Neural cell (in vitro differentiated cells): ENCODE results near the gene SELENON. TPM values are rescaled to one million over a fixed set of nuclear protein-coding genes. Genes with fewer than 3 reads are reported as not detected.

Source experiments
- H2AFZ ChIP-seq: fragments of 200-600, 300-800 bp; sonication (generic), shearing (Covaris generic); 2 replicates; pipeline ENCODE4 v1.6.0; 2014; ENCODE audit warnings: low read depth, mild to moderate bottlenecking, antibody characterized with exemption, low read length, moderate library complexity
- H3F3A ChIP-seq: fragments of 200-600 bp; shearing (Covaris generic); 2 replicates; pipeline ENCODE4 v1.6.1; 2016; ENCODE audit warnings: mild to moderate bottlenecking, moderate library complexity, mixed read lengths, antibody characterized with exemption, low read length; ENCODE audit not compliant: insufficient read depth, poor library complexity, severe bottlenecking
- H3K27ac ChIP-seq: fragments of 200-600, 300-800 bp; sonication (generic), shearing (Covaris generic); 2 replicates; pipeline ENCODE4 v1.5.1; 2014; ENCODE audit warnings: mild to moderate bottlenecking, low read length, moderate library complexity
- H3K27me3 ChIP-seq: fragments of 300-800, 200-600 bp; sonication (generic), shearing (Covaris generic); 2 replicates; pipeline ENCODE4 v1.6.0; 2014; ENCODE audit warnings: mild to moderate bottlenecking, low read depth, low read length, moderate library complexity; ENCODE audit not compliant: insufficient read depth
- H3K36me3 ChIP-seq: fragments of 300-800, 200-600 bp; sonication (generic), shearing (Covaris generic); 2 replicates; pipeline ENCODE4 v1.5.1; 2014; ENCODE audit warnings: mild to moderate bottlenecking, antibody characterized with exemption, low read length, moderate library complexity; ENCODE audit not compliant: insufficient read depth
- H3K4me2 ChIP-seq: fragments of 300-800, 200-600 bp; sonication (generic), shearing (Covaris generic); 2 replicates; pipeline ENCODE4 v1.6.0; 2014; ENCODE audit warnings: mild to moderate bottlenecking, low read length
- H3K4me3 ChIP-seq: fragments of 300-800, 200-600 bp; sonication (generic), shearing (Covaris generic); 2 replicates; pipeline ENCODE4 v1.5.1; 2014; ENCODE audit warnings: mild to moderate bottlenecking, low read length, moderate library complexity
- H3K79me2 ChIP-seq: fragments of 200-600 bp; shearing (Covaris generic); replicated peaks from 2 replicates; pipeline ENCODE4 v1.6.0; 2014; ENCODE audit warnings: mild to moderate bottlenecking, low read length, moderate library complexity; ENCODE audit not compliant: insufficient read depth
- H3K9ac ChIP-seq: fragments of 300-800, 200-600 bp; sonication (generic), shearing (Covaris generic); 2 replicates; pipeline ENCODE4 v1.6.1; 2016; ENCODE audit warnings: mild to moderate bottlenecking, low read length, mixed read lengths
- H3K9me2 ChIP-seq: fragments of 200-600 bp; shearing (Covaris generic); 2 replicates; pipeline ENCODE4 v1.6.1; 2016; ENCODE audit warnings: mild to moderate bottlenecking, low read length, mixed read lengths; ENCODE audit not compliant: insufficient read depth
- H3K9me3 ChIP-seq: fragments of 200-600, 300-800 bp; sonication (generic), shearing (Covaris generic); 2 replicates; pipeline ENCODE4 v1.6.1; 2016; ENCODE audit warnings: mild to moderate bottlenecking, mixed run types, low read length, moderate library complexity, mixed read lengths
- H4K20me1 ChIP-seq: fragments of 200-600 bp; shearing (Covaris generic); 2 replicates; pipeline ENCODE4 v1.6.1; 2016; ENCODE audit warnings: mild to moderate bottlenecking, mixed run types; ENCODE audit not compliant: insufficient read depth
- EP300 ChIP-seq: fragments of 450-650 bp; conservative IDR thresholded peaks from 2 replicates; pipeline ENCODE4 v1.6.1; 2014; ENCODE audit warnings: antibody characterized with exemption, mild to moderate bottlenecking, moderate library complexity; ENCODE audit not compliant: poor library complexity, severe bottlenecking
- MXI1 ChIP-seq: fragments of 450-650 bp; conservative IDR thresholded peaks from 2 replicates; pipeline ENCODE4 v1.6.1; 2014; ENCODE audit warnings: antibody characterized with exemption, mild to moderate bottlenecking; ENCODE audit not compliant: poor library complexity, severe bottlenecking
- POLR2AphosphoS5 ChIP-seq: IDR thresholded peaks from 2 replicates; pipeline ENCODE4 v1.6.1; 2012
- RAD21 ChIP-seq: fragments of 450-650 bp; conservative IDR thresholded peaks from 2 replicates; pipeline ENCODE4 v1.6.1; 2014; ENCODE audit warnings: antibody characterized with exemption, mild to moderate bottlenecking, moderate library complexity
- SMC3 ChIP-seq: fragments of 450-650 bp; conservative IDR thresholded peaks from 2 replicates; pipeline ENCODE4 v1.6.1; 2014; ENCODE audit warnings: antibody characterized with exemption, mild to moderate bottlenecking, moderate library complexity; ENCODE audit not compliant: poor library complexity
- TAF1 ChIP-seq: IDR thresholded peaks from 2 replicates; pipeline ENCODE4 v1.6.1; 2012; ENCODE audit warnings: low read depth
- polyA plus RNA-seq: library from polyadenylated mRNA; depleted of rRNA; stranded (reverse); fragments of >200 nt; gene quantifications from 2 replicates; pipeline ENCODE4 v1.2.3, GENCODE V29; 2014
- TF ChIP-seq, protein P1 (sequence below): IDR thresholded peaks from 2 replicates; pipeline ENCODE4 v1.6.1; 2012; ENCODE audit warnings: borderline replicate concordance
- TF ChIP-seq, protein P2 (sequence below): fragments of 450-650 bp; IDR thresholded peaks from 2 replicates; pipeline ENCODE4 v1.5.1; 2014; ENCODE audit warnings: antibody characterized with exemption, mild to moderate bottlenecking, moderate library complexity; ENCODE audit not compliant: poor library complexity, severe bottlenecking

Gene SELENON
- polyA plus RNA-seq, 1 donor from 2014 or later = 6.5 TPM

DNA sequence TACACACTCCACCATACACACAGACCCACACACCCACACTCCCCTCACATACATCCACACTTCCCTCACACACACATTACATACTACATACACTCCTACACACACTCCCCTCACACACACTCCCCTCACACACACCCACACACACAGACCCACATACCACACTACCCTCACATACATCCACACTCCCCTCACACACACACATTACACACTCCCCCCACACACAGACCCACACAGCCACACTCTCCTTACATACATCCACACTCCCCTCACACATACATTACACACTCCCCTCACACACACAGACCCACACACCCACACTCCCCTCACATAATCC lies 32.6 kb upstream of the SELENON start:
- no peaks in the 10 kb centered on the region for H3K27me3 ChIP-seq
- H3F3A ChIP-seq = no peaks in the 10 kb centered on the region
- H3K4me3 ChIP-seq = no peak overlapping the region
- H3K9me3 ChIP-seq = no peaks in the 10 kb centered on the region
- H3K27ac ChIP-seq = no peak overlapping the region
- H2AFZ ChIP-seq = no peak overlapping the region
- H3K9ac ChIP-seq = no peak overlapping the region
- H4K20me1 ChIP-seq = no peaks in the 10 kb centered on the region
- H3K4me2 ChIP-seq = no peak overlapping the region
- no peaks in the 10 kb centered on the region for H3K36me3 ChIP-seq
- H3K79me2 ChIP-seq = no peaks in the 10 kb centered on the region
- TF ChIP-seq, protein P1, sequence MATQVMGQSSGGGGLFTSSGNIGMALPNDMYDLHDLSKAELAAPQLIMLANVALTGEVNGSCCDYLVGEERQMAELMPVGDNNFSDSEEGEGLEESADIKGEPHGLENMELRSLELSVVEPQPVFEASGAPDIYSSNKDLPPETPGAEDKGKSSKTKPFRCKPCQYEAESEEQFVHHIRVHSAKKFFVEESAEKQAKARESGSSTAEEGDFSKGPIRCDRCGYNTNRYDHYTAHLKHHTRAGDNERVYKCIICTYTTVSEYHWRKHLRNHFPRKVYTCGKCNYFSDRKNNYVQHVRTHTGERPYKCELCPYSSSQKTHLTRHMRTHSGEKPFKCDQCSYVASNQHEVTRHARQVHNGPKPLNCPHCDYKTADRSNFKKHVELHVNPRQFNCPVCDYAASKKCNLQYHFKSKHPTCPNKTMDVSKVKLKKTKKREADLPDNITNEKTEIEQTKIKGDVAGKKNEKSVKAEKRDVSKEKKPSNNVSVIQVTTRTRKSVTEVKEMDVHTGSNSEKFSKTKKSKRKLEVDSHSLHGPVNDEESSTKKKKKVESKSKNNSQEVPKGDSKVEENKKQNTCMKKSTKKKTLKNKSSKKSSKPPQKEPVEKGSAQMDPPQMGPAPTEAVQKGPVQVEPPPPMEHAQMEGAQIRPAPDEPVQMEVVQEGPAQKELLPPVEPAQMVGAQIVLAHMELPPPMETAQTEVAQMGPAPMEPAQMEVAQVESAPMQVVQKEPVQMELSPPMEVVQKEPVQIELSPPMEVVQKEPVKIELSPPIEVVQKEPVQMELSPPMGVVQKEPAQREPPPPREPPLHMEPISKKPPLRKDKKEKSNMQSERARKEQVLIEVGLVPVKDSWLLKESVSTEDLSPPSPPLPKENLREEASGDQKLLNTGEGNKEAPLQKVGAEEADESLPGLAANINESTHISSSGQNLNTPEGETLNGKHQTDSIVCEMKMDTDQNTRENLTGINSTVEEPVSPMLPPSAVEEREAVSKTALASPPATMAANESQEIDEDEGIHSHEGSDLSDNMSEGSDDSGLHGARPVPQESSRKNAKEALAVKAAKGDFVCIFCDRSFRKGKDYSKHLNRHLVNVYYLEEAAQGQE = no peak
- TF ChIP-seq, protein P2, sequence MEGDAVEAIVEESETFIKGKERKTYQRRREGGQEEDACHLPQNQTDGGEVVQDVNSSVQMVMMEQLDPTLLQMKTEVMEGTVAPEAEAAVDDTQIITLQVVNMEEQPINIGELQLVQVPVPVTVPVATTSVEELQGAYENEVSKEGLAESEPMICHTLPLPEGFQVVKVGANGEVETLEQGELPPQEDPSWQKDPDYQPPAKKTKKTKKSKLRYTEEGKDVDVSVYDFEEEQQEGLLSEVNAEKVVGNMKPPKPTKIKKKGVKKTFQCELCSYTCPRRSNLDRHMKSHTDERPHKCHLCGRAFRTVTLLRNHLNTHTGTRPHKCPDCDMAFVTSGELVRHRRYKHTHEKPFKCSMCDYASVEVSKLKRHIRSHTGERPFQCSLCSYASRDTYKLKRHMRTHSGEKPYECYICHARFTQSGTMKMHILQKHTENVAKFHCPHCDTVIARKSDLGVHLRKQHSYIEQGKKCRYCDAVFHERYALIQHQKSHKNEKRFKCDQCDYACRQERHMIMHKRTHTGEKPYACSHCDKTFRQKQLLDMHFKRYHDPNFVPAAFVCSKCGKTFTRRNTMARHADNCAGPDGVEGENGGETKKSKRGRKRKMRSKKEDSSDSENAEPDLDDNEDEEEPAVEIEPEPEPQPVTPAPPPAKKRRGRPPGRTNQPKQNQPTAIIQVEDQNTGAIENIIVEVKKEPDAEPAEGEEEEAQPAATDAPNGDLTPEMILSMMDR = no peak
- TF ChIP-seq MXI1 = no peak
- no peaks in the 10 kb centered on the region for H3K9me2 ChIP-seq

DNA sequence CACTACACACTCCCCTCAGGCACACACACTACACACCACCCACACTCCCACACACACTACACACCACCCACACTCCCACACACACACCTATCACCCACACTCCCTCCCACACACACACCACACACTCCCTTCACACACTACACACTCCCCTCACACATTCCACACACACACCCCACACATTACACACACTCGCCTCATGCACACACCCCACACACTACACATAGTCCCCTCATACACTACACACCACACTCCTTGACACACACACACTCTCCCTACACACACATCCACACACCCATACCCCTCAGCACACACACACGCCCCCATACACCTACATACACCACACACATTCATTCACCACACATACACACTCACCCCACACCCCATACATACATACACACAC lies 31.0 kb upstream of the SELENON start:
- Histone ChIP-seq H3K27ac (no peak overlapping the region), H3K4me3 (no peak overlapping the region), H3K36me3 (no peaks in the 10 kb centered on the region), H3K9me2 (no peaks in the 10 kb centered on the region), H4K20me1 (no peaks in the 10 kb centered on the region), H3K4me2 (no peak overlapping the region), H3K27me3 (no peaks in the 10 kb centered on the region), H3K79me2 (no peaks in the 10 kb centered on the region), H3F3A (no peaks in the 10 kb centered on the region), H3K9ac (no peak overlapping the region), H2AFZ (no peak overlapping the region), H3K9me3 (no peaks in the 10 kb centered on the region)
- TF ChIP-seq RAD21 (no peak), POLR2AphosphoS5 (no peak), EP300 (no peak), TAF1 (no peak), SMC3 (no peak), MXI1 (no peak)
- TF ChIP-seq, protein P1 = no peak
